Measurements from ENCODE around the gene ANKRD27.

ANKRD27 gene

DNA sequence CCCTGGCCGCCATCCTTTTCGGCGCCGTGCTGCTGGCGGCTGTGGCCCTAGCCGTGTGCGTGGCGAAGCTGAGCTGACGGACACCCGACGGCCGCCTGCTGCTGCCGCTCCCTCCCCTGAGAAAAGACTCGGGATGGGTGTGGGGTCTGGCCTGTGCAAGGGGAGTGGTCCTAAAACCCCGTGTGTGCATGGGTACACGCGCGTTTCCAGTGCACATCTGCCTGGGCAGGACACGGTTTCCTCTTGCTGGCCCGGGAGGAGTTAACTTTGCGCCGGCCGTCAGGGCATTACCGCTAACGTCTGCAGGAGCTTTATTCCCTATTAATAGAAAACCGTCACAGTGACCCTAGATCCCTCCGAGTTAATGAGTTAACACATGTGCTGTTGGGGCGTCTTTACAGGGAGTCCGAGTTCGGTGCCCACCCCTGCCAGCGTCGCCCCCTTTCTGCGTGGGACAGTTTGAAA lies 1.9 kb upstream of the ANKRD27 start:
- TF ChIP-seq, protein P1, sequence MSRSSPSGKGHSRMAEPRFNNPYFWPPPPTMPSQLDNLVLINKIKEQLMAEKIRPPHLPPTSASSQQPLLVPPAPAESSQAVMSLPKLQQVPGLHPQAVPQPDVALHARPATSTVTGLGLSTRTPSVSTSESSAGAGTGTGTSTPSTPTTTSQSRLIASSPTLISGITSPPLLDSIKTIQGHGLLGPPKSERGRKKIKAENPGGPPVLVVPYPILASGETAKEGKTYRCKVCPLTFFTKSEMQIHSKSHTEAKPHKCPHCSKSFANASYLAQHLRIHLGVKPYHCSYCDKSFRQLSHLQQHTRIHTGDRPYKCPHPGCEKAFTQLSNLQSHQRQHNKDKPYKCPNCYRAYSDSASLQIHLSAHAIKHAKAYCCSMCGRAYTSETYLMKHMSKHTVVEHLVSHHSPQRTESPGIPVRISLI (tag by site-specific recombination; IDR thresholded peaks at IDR 0.05): no peak
- TF ChIP-seq, protein P2, sequence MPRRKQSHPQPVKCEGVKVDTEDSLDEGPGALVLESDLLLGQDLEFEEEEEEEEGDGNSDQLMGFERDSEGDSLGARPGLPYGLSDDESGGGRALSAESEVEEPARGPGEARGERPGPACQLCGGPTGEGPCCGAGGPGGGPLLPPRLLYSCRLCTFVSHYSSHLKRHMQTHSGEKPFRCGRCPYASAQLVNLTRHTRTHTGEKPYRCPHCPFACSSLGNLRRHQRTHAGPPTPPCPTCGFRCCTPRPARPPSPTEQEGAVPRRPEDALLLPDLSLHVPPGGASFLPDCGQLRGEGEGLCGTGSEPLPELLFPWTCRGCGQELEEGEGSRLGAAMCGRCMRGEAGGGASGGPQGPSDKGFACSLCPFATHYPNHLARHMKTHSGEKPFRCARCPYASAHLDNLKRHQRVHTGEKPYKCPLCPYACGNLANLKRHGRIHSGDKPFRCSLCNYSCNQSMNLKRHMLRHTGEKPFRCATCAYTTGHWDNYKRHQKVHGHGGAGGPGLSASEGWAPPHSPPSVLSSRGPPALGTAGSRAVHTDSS (tag by site-specific recombination; IDR thresholded peaks at IDR 0.05): no peak
- no peaks in the 10 kb centered on the region; a peak in 1 of 3 replicates for H3K36me3 ChIP-seq (ENCODE audit: control insufficient read depth in 2 of 2, insufficient read depth in 1 of 2, low read length in 2 of 2)
- ChIA-PET POLR2A (interaction anchor here (1.4 to 4.0 kb wide), 2 partner anchors 12 to 15 kb away, joined by 3 to 44 read pairs; partner anchors contain the start of gene NUDT19), CTCF (interaction anchor here (0.6 to 3.1 kb wide), 6 partner anchors 11 to 1514 kb away, joined by 3 to 16 read pairs (median 5); partner anchors contain the start of gene NUDT19)
- H3K9me3 ChIP-seq (ENCODE audit: control insufficient read depth, insufficient read depth, low read depth, low read length): no peaks in the 10 kb centered on the region
- peak overlapping the region; percentile 16; the same call in 1 of the 2 replicates for H3K27ac ChIP-seq (ENCODE audit: extremely low read depth, low read depth, low read length)
- no peak overlapping the region for H3K4me3 ChIP-seq (ENCODE audit: low read depth, low read length)
- H3K4me1 ChIP-seq (ENCODE audit: control insufficient read depth, insufficient read depth, low read length): peaks cover 22% of the 10 kb centered on the region

DNA sequence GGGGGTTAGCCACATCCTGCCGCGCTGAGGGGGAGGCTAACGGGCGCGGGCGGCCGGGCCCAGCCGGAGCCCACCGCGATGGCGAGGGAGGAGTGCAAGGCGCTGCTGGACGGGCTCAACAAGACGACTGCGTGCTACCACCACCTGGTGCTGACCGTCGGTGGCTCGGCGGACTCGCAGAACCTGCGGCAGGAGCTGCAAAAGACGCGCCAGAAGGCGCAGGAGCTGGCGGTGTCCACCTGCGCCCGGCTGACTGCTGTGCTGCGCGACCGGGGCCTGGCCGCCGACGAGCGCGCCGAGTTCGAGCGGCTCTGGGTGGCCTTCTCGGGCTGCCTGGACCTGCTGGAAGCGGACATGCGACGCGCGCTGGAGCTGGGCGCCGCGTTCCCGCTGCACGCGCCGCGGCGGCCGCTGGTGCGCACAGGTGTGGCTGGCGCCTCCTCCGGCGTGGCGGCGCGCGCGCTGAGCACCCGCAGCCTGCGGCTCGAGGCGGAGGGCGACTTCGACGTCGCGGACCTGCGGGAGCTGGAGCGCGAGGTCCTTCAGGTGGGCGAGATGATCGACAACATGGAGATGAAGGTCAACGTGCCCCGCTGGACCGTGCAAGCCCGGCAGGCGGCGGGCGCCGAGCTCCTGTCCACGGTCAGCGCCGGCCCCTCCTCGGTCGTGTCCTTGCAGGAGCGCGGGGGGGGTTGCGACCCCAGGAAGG lies 1.4 kb upstream of the ANKRD27 start:
- H3K9me3 ChIP-seq (ENCODE audit: control insufficient read depth, insufficient read depth, low read depth, low read length): no peaks in the 10 kb centered on the region
- H3K4me3 ChIP-seq (ENCODE audit: low read depth, low read length): peak overlapping the region; percentile 55
- peaks cover 0 to 3% of the 10 kb centered on the region in 2 experiments; a peak in 2 of 3 replicates for H3K36me3 ChIP-seq (ENCODE audit: control insufficient read depth in 2 of 2, insufficient read depth in 1 of 2, low read length in 2 of 2)
- CTCF ChIA-PET: interaction anchor here (1.0 to 3.1 kb wide), 4 partner anchors 11 to 296 kb away, joined by 3 to 16 read pairs (median 10); partner anchors contain the start of gene NUDT19
- peak overlapping the region; percentile 48; the same call in 1 of the 2 replicates for H3K27ac ChIP-seq (ENCODE audit: extremely low read depth, low read depth, low read length)
- TF ChIP-seq, protein P3, sequence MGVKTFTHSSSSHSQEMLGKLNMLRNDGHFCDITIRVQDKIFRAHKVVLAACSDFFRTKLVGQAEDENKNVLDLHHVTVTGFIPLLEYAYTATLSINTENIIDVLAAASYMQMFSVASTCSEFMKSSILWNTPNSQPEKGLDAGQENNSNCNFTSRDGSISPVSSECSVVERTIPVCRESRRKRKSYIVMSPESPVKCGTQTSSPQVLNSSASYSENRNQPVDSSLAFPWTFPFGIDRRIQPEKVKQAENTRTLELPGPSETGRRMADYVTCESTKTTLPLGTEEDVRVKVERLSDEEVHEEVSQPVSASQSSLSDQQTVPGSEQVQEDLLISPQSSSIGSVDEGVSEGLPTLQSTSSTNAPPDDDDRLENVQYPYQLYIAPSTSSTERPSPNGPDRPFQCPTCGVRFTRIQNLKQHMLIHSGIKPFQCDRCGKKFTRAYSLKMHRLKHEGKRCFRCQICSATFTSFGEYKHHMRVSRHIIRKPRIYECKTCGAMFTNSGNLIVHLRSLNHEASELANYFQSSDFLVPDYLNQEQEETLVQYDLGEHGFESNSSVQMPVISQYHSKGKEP (tag by site-specific recombination; IDR thresholded peaks at IDR 0.05): peak; percentile 44; the same call in 1 of the 2 replicates
- TF ChIP-seq ZNF768 (tag by site-specific recombination; IDR thresholded peaks at IDR 0.05): no peak
- TF ChIP-seq ZNF146 (tag by site-specific recombination; IDR thresholded peaks at IDR 0.05): peak; percentile 6; the same call in 1 of the 2 replicates
- peak; percentile 6; the same call in 1 of the 2 replicates for TF ChIP-seq ZNF843 (tag by site-specific recombination; IDR thresholded peaks at IDR 0.05)
- H3K4me1 ChIP-seq (ENCODE audit: control insufficient read depth, insufficient read depth, low read length): peaks cover 25% of the 10 kb centered on the region
- POLR2A ChIA-PET: interaction anchor here (0.6 to 4.0 kb wide), 9 partner anchors 12 to 331 kb away, joined by 3 to 44 read pairs (median 6); partner anchors contain the start of genes CEP89, DPY19L3, FAAP24 and NUDT19

DNA sequence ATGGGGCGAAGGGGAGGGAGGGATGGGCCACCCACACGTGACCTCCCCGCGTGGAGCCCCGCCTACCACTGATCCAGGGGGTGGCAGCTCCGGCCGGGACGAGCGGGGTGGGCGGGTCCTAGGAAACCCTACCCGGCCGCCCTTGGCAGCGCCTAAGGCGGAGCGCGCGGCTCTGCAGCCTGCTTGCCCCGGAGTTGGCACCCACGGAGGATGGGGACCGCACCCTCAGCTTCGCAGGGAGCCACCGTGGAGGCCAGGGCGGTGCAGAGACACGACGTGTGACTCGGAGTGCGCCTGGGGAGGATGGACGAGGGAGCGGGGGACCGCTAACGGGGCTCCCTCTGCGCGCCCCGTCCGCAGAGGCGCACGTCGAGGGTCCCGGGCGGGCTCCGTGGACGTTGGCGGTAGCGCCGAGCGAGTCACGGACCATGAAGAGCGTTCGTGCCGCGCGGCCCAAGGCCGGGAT lies 773 bp upstream of the ANKRD27 start, which contains the start of gene RGS9BP:
TSS of gene RGS9BP (plus strand) at position 129 of the 466 bp plus-strand sequence. CDS start 416 bp downstream, outside the sequence.
- peaks cover 25% of the 10 kb centered on the region for H3K4me1 ChIP-seq (ENCODE audit: control insufficient read depth, insufficient read depth, low read length)
- H3K27ac ChIP-seq (ENCODE audit: extremely low read depth, low read depth, low read length): peak within 1 kb of the TSS; percentile 82
- no peaks in the 10 kb centered on the region for H3K9me3 ChIP-seq (ENCODE audit: control insufficient read depth, insufficient read depth, low read depth, low read length)
- peaks cover 0 to 9% of the 10 kb centered on the region in 2 experiments; a peak in 1 of 3 replicates for H3K36me3 ChIP-seq (ENCODE audit: control insufficient read depth in 2 of 2, insufficient read depth in 1 of 2, low read length in 2 of 2)
- ChIA-PET CTCF (interaction anchor here (0.6 to 3.1 kb wide), 3 partner anchors 15 to 69 kb away, joined by 3 to 16 read pairs (median 3); partner anchors contain the start of gene NUDT19), POLR2A (interaction anchor here (0.6 to 4.0 kb wide), 13 partner anchors 11 to 501 kb away, joined by 3 to 44 read pairs (median 6); partner anchors contain the start of genes CEP89, DPY19L3, FAAP24 and NUDT19)
- peak within 1 kb of the TSS; percentile 75 for H3K4me3 ChIP-seq (ENCODE audit: low read depth, low read length)
- TF ChIP-seq GFI1B (tag by site-specific recombination; IDR thresholded peaks at IDR 0.05): no peak
- no peak for TF ChIP-seq ZNF37A (tag by site-specific recombination; IDR thresholded peaks at IDR 0.05)
- no peak for TF ChIP-seq HOXC10 (CRISPR knock-in tag; IDR thresholded peaks at IDR 0.05)
- no peak for TF ChIP-seq ZNF670 (tag by site-specific recombination; IDR thresholded peaks at IDR 0.05; ENCODE audit: low read depth)
- no peak for TF ChIP-seq ZBTB21 (tag by site-specific recombination; IDR thresholded peaks at IDR 0.05)
- no peak for TF ChIP-seq ZNF248 (tag by site-specific recombination; IDR thresholded peaks at IDR 0.05)
- TF ChIP-seq ZNF274 (IDR thresholded peaks at IDR 0.05; ENCODE audit: low read length): no peak
- TF ChIP-seq ZNF274 (tag by site-specific recombination; IDR thresholded peaks at IDR 0.05; ENCODE audit: borderline replicate concordance): no peak
- TF ChIP-seq, protein P4, sequence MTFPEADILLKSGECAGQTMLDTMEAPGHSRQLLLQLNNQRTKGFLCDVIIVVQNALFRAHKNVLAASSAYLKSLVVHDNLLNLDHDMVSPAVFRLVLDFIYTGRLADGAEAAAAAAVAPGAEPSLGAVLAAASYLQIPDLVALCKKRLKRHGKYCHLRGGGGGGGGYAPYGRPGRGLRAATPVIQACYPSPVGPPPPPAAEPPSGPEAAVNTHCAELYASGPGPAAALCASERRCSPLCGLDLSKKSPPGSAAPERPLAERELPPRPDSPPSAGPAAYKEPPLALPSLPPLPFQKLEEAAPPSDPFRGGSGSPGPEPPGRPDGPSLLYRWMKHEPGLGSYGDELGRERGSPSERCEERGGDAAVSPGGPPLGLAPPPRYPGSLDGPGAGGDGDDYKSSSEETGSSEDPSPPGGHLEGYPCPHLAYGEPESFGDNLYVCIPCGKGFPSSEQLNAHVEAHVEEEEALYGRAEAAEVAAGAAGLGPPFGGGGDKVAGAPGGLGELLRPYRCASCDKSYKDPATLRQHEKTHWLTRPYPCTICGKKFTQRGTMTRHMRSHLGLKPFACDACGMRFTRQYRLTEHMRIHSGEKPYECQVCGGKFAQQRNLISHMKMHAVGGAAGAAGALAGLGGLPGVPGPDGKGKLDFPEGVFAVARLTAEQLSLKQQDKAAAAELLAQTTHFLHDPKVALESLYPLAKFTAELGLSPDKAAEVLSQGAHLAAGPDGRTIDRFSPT (tag by site-specific recombination; IDR thresholded peaks at IDR 0.05): peak; percentile 89
- peak; percentile 66; the same call in 1 of the 2 replicates for TF ChIP-seq ZNF501 (tag by site-specific recombination; IDR thresholded peaks at IDR 0.05)
- TF ChIP-seq, protein P5, sequence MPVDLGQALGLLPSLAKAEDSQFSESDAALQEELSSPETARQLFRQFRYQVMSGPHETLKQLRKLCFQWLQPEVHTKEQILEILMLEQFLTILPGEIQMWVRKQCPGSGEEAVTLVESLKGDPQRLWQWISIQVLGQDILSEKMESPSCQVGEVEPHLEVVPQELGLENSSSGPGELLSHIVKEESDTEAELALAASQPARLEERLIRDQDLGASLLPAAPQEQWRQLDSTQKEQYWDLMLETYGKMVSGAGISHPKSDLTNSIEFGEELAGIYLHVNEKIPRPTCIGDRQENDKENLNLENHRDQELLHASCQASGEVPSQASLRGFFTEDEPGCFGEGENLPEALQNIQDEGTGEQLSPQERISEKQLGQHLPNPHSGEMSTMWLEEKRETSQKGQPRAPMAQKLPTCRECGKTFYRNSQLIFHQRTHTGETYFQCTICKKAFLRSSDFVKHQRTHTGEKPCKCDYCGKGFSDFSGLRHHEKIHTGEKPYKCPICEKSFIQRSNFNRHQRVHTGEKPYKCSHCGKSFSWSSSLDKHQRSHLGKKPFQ (tag by site-specific recombination; IDR thresholded peaks at IDR 0.05): no peak

All from HEK293 (cell line).